AG04450 (cell line): ENCODE results near the gene ICAM2. TPM values are rescaled to one million over a fixed set of nuclear protein-coding genes. Genes with fewer than 3 reads are reported as not detected.

ENCODE experiments used
- CTCF ChIA-PET: fragments of 300-600, 350-600 bp; formaldehyde crosslinking; extraction: SDS; loops from one replicate; lab custom pipeline; 2022; ENCODE audit warnings: antibody characterized with exemption, inconsistent platforms; lab: Charles Lee
- POLR2A ChIA-PET: fragments of 350-600 bp; formaldehyde crosslinking; extraction: SDS; loops from one replicate; lab custom pipeline; 2021; ENCODE audit warnings: antibody characterized with exemption, inconsistent platforms; lab: Yijun Ruan, JAX
- DNase-seq: peaks from one replicate; pipeline ENCODE4 v3.0.0-alpha.2; 2011; ENCODE audit warnings: low read depth, low spot score
- H3K27ac ChIP-seq: one replicate; pipeline ENCODE4 v1.5.1; 2012; ENCODE audit warnings: low read depth, low read length, control low read depth
- H3K27me3 ChIP-seq: one replicate; pipeline ENCODE4 v1.6.0; 2012; ENCODE audit warnings: low read length; ENCODE audit not compliant: control insufficient read depth, insufficient read depth
- H3K4me3 ChIP-seq: 2 replicates; pipeline ENCODE4 v1.5.1; 2011; ENCODE audit warnings: mild to moderate bottlenecking, low read depth, low read length, control low read depth
- H3K9me3 ChIP-seq: 2 replicates; pipeline ENCODE4 v1.5.1; 2012; ENCODE audit warnings: low read length; ENCODE audit not compliant: control insufficient read depth, insufficient read depth
- polyA plus RNA-seq: library from polyadenylated mRNA; depleted of rRNA; stranded (reverse); fragments of >200 nt; gene quantifications from 2 replicates; pipeline ENCODE4 v1.2.3, GENCODE V29; 2011
- TF ChIP-seq, protein P1 (sequence below): IDR thresholded peaks from 2 replicates; pipeline ENCODE4 v1.5.1; 2011; ENCODE audit warnings: low read depth, low read length, control low read depth, inconsistent platforms

The ICAM2 gene
- polyA plus RNA-seq, 1 experiment, result 0.16 TPM

DNA sequence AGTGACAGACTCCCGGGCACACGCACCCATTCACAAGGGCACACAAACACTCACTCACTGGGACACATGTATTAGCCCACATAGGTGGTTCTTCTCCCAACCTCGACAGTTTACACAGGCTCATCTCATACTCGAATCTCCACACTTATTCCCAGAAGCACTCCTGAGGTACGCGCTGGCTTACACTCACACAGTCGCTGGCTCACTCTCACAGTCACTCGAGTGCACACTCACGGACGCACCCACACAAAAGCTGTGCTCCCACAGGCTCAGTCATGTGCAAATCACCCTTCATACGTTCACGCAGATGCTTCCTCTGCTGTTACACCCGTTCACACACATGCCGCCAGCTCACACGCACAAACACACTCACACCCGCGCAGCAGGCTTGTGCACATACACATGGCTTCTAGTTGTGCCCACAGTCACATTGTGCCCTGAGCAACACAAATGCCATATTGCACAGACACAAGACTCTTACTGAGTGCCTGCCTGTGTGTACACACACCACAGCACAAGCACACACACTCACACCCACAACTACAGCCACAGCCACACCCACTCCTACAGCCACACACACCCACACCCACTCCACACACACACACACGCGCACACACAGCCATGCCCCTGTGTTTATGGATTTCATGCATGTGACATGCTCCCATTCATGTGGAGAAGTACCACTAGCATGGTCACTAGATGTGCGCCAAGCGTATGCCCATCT lies 30.6 kb downstream of the ICAM2 start:
- no peak for DNase-seq
- Histone ChIP-seq H3K27me3 (peaks cover 23% of the 10 kb centered on the region), H3K27ac (no peak overlapping the region), H3K4me3 (no peak overlapping the region), H3K9me3 (no peaks in the 10 kb centered on the region; the same call in 1 of the 2 replicates)
- ChIA-PET CTCF (interaction anchor here (1.1 to 2.7 kb wide), 6 partner anchors 15 to 78 kb away, joined by 3 to 19 read pairs (median 4); partner anchors contain the start of genes CSHL1 and GH1), POLR2A (no interaction called here)
- TF ChIP-seq, protein P1, sequence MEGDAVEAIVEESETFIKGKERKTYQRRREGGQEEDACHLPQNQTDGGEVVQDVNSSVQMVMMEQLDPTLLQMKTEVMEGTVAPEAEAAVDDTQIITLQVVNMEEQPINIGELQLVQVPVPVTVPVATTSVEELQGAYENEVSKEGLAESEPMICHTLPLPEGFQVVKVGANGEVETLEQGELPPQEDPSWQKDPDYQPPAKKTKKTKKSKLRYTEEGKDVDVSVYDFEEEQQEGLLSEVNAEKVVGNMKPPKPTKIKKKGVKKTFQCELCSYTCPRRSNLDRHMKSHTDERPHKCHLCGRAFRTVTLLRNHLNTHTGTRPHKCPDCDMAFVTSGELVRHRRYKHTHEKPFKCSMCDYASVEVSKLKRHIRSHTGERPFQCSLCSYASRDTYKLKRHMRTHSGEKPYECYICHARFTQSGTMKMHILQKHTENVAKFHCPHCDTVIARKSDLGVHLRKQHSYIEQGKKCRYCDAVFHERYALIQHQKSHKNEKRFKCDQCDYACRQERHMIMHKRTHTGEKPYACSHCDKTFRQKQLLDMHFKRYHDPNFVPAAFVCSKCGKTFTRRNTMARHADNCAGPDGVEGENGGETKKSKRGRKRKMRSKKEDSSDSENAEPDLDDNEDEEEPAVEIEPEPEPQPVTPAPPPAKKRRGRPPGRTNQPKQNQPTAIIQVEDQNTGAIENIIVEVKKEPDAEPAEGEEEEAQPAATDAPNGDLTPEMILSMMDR, result no peak

GRCh38 chr17:63988741-63989621 lies 31.5 kb downstream of the ICAM2 start:
- ChIA-PET POLR2A (no interaction called here), CTCF (interaction anchor here (2.7 kb wide), 1 partner anchor 70 kb away, joined by 19 read pairs; the partner anchor contains the start of gene GH1)
- Histone ChIP-seq H3K27me3 (peaks cover 22% of the 10 kb centered on the region), H3K9me3 (no peaks in the 10 kb centered on the region; the same call in 1 of the 2 replicates), H3K27ac (no peak overlapping the region), H3K4me3 (no peak overlapping the region)
- TF ChIP-seq, protein P1, result no peak
- DNase-seq, result no peak

- ChIA-PET POLR2A (no interaction called here), CTCF (interaction anchor here (1.6 to 3.0 kb wide), 2 partner anchors 8 to 69 kb away, joined by 3 to 13 read pairs; partner anchors contain the start of gene GH1)
- Histone ChIP-seq H3K27ac (no peak overlapping the region), H3K9me3 (peaks cover 1% of the 10 kb centered on the region; the same call in 1 of the 2 replicates), H3K4me3 (no peak overlapping the region), H3K27me3 (peaks cover 17% of the 10 kb centered on the region)
- DNase-seq, result no peak
- TF ChIP-seq, protein P1, result no peak
Measured at GRCh38 chr17:63988127-63988478, 32.3 kb downstream of the ICAM2 start.

DNA sequence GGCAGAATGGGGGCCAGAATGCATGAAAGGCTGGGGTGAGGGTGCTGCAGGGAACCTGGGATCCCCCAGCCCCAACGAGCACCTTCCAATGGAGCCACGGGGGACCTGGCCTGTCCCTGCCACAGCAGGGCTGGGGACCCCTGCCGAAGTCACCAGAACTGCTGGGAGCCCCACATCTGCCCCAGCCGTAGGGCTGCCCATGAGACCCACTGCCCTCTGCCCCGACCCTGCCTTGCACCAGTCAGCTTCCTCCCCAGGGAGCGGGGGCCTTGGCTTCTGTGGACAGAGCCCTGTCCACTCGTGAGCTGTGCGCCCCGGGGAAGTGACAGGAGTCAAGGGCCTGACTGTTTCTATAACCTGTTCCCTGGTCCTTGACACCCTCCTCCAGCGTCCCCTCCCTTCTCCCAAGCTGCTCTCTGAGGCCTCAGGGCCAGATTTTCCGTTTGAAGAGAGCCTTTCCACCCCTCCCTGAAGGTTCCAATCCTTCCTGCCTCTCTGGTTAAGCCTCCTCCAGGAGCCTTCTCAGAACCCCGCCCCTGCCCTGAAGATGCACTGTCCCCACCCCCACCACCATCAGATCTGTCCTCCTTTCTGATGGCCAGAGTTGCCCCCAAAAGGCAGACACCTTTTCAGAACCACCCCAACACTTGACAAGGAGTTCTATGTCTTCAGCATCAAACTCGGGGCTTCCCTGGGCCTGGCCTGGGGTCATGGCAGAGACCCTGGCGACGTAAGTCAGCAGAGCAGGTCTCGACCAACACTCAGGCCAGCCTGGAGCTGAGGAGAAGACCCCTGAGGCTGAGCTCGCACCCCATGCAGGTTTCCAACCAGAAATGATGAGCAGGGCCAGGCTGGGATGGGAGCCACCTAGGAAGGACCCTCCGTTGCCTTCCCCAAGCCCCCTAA lies 33.0 kb downstream of the ICAM2 start:
- H3K27ac ChIP-seq, result no peak overlapping the region
- TF ChIP-seq, protein P1, result no peak
- CTCF ChIA-PET, result interaction anchor here (0.7 to 3.0 kb wide), 4 partner anchors 8 to 191 kb away, joined by 3 to 13 read pairs (median 4); partner anchors contain the start of gene GH1

More for the DNA sequence above, 33.0 kb downstream of the ICAM2 start:
- POLR2A ChIA-PET, result no interaction called here
- H3K4me3 ChIP-seq, result no peak overlapping the region
- peaks cover 14% of the 10 kb centered on the region for H3K27me3 ChIP-seq
- DNase-seq, result no peak
- peaks cover 7% of the 10 kb centered on the region; the same call in 1 of the 2 replicates for H3K9me3 ChIP-seq
